ENCODE measurements around the gene WT1. TPM values are rescaled to one million over a fixed set of nuclear protein-coding genes. Genes with fewer than 3 reads are reported as not detected.

Gene WT1
- total and polyA plus RNA-seq, 2 donors (not counting 3 experiments of a cell fraction or from before 2014, with no cell fraction given): not detected

GRCh38 chr11:32430568-32431381 is 4.6 kb downstream of the WT1 start:
- Histone ChIP-seq H3K4me2 (ENCODE audit: insufficient read depth, low read length) (no peak overlapping the region), H3K9me1 (replicated peaks; ENCODE audit: control insufficient read depth, extremely low read depth, insufficient read depth, low read length) (no peaks in the 10 kb centered on the region), H3K27me3 (ENCODE audit: control insufficient read depth in 2 of 2, insufficient read depth in 2 of 2, low read length in 2 of 2) (peaks cover 92 to 96% of the 10 kb centered on the region in 2 experiments), H3K9me3 (replicated peaks; ENCODE audit: control insufficient read depth, insufficient read depth, low read length) (no peaks in the 10 kb centered on the region), H3K36me3 (ENCODE audit: control insufficient read depth in 2 of 2, extremely low read depth in 1 of 2, insufficient read depth in 2 of 2, low read length in 2 of 2) (no peaks in the 10 kb centered on the region), H3K4me3 (replicated peaks in 1 of 3; ENCODE audit: insufficient read depth in 1 of 3, low read depth in 1 of 3, low read length in 3 of 3) (no peak overlapping the region), H3K27ac (ENCODE audit: insufficient read depth, low read depth, low read length) (no peak overlapping the region), H2AFZ (ENCODE audit: low read depth, low read length) (no peak overlapping the region), H3K79me2 (ENCODE audit: control insufficient read depth, insufficient read depth, low read length) (no peaks in the 10 kb centered on the region), H3K4me1 (ENCODE audit: control insufficient read depth, extremely low read depth, insufficient read depth, low read length) (no peaks in the 10 kb centered on the region), H3K9ac (replicated peaks; ENCODE audit: extremely low read depth, insufficient read depth, low read length) (no peak overlapping the region), H4K20me1 (replicated peaks; ENCODE audit: control insufficient read depth, extremely low read depth, insufficient read depth, low read length) (no peaks in the 10 kb centered on the region)
- no peak for FAIRE-seq
- DNase-seq (ENCODE audit: low read depth, low spot score): no peak
- dilution Hi-C loops (cut with MboI; ENCODE audit: extremely low pct_ligation_motif_present, low sequenced_read_pairs): no loop called here
- ChIA-PET POLR2A (no interaction called here), CTCF (interaction anchor here (1.2 to 1.3 kb wide), 2 partner anchors 8 to 107 kb away, joined by 4 read pairs; no protein-coding TSS in a partner anchor)
- BruUV-seq (replicated peaks): no TSS peak
- intact Hi-C loops (cut with micrococcal nuclease): no loop called here
- TF ChIP-seq, protein P1, sequence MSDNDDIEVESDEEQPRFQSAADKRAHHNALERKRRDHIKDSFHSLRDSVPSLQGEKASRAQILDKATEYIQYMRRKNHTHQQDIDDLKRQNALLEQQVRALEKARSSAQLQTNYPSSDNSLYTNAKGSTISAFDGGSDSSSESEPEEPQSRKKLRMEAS (IDR thresholded peaks at IDR 0.05; ENCODE audit: insufficient read depth, insufficient read length): no peak
- TF ChIP-seq EZH2 (IDR thresholded peaks at IDR 0.05; ENCODE audit: borderline replicate concordance, low read depth, low read length, severe bottlenecking): peak; percentile 81

DNA sequence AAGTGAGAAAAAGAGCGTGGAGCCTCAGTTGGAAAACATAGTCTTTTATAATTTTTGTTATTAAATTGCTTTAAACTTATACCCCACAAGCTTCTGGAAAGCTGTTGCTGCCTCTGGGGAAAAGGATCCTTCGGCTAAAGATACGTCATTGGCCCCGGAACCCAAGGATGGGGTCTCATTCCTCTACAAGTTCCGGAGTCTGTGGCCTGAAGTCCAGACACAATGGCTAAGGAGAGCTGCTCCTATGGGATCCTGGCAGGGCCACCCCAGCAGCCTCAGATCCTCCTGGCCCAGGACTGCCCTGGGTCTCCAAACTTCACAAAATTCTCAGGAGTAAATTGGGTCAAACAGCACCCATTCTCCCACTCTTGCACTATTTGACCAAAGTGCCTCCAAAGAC is 5.9 kb downstream of the WT1 start:
- FAIRE-seq: no peak

More for the DNA sequence above, 5.9 kb downstream of the WT1 start:
- Histone ChIP-seq H3K79me2 (ENCODE audit: control insufficient read depth, insufficient read depth, low read length) (no peaks in the 10 kb centered on the region), H3K9me3 (replicated peaks; ENCODE audit: control insufficient read depth, insufficient read depth, low read length) (no peaks in the 10 kb centered on the region), H3K36me3 (ENCODE audit: control insufficient read depth in 2 of 2, extremely low read depth in 1 of 2, insufficient read depth in 2 of 2, low read length in 2 of 2) (no peaks in the 10 kb centered on the region), H3K27ac (ENCODE audit: insufficient read depth, low read depth, low read length) (no peak overlapping the region), H3K9ac (replicated peaks; ENCODE audit: extremely low read depth, insufficient read depth, low read length) (no peak overlapping the region), H4K20me1 (replicated peaks; ENCODE audit: control insufficient read depth, extremely low read depth, insufficient read depth, low read length) (no peaks in the 10 kb centered on the region), H3K9me1 (replicated peaks; ENCODE audit: control insufficient read depth, extremely low read depth, insufficient read depth, low read length) (no peaks in the 10 kb centered on the region), H3K4me1 (ENCODE audit: control insufficient read depth, extremely low read depth, insufficient read depth, low read length) (no peaks in the 10 kb centered on the region), H3K4me2 (ENCODE audit: insufficient read depth, low read length) (no peak overlapping the region), H3K4me3 (replicated peaks in 1 of 3; ENCODE audit: insufficient read depth in 1 of 3, low read depth in 1 of 3, low read length in 3 of 3) (no peak overlapping the region), H2AFZ (ENCODE audit: low read depth, low read length) (no peak overlapping the region), H3K27me3 (ENCODE audit: control insufficient read depth in 2 of 2, insufficient read depth in 2 of 2, low read length in 2 of 2) (peaks cover 85 to 95% of the 10 kb centered on the region in 2 experiments)
- ChIA-PET POLR2A (no interaction called here), CTCF (interaction anchor here (1.2 kb wide), 1 partner anchor 106 kb away, joined by 4 read pairs; no protein-coding TSS in a partner anchor)
- no peak for TF ChIP-seq FOS (IDR thresholded peaks at IDR 0.05; ENCODE audit: borderline replicate concordance, insufficient read depth, low read length)
- no TSS peak for BruUV-seq (replicated peaks)
- intact Hi-C loops (cut with micrococcal nuclease) (no loop called here), dilution Hi-C loops (cut with MboI; ENCODE audit: extremely low pct_ligation_motif_present, low sequenced_read_pairs) (no loop called here)
- DNase-seq (ENCODE audit: low read depth, low spot score): no peak

Data from endothelial cell of umbilical vein (primary cell).